Measurements from ENCODE around the gene IMPDH1.

DNA sequence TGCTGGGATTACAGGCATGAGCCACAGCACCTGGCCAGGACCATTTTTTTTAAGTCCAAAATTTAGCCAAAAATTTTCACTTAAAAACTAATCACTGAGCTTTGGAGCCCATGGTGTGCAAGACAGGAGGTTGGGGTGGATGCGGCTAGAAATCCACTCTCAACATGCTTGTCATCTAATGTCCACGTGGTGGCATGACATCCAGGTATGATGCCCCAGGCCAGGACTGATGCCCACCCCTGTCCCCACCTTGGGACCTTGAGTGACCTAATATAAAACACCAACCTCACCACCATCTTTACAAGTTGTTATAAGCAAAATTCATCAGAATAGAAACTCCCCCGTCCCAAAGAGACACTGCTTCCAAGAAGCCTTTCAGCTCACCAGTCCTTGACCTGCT lies 20.4 kb upstream of the IMPDH1 start:
- no peak for TF ChIP-seq TOX (CRISPR knock-in tag; IDR thresholded peaks at IDR 0.05; ENCODE audit: borderline replicate concordance)
- no peak for TF ChIP-seq ZNF70 (CRISPR knock-in tag; IDR thresholded peaks at IDR 0.05)
- TF ChIP-seq PPARA (CRISPR knock-in tag; IDR thresholded peaks at IDR 0.05; ENCODE audit: borderline replicate concordance), result no peak

Measured in SK-N-SH treated with all-trans-retinoic acid at 6 μM for 48 hours (cell line).